GM21360 (cell line): ENCODE results near the gene JMY.

ENCODE experiments used
- ATAC-seq: cut with Tn5 transposase; IDR thresholded peaks from one replicate; pipeline ENCODE4 v1.9.1; 2021; ENCODE audit warnings: mild to moderate bottlenecking, moderate library complexity; ENCODE audit not compliant: unreplicated experiment

The JMY gene

DNA sequence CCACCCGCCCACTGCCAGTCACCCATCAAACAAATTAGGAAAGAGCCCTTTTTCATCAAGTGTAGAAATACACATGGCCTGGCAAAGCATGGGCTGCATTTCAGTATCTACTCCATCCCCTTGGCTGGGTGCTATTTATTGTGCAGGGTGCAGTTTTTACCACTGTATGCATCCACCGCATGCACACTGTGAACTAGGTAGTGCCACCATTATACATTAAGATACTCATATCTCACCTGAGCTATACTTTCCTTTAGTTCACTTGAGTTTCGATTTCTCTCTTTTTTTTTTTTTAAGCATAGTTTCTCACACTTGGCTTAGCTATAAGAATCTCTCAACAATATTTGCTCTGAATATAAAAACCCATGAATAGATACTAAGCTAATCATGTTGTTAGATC lies 49.4 kb downstream of the JMY start:
- ATAC-seq = no peak

DNA sequence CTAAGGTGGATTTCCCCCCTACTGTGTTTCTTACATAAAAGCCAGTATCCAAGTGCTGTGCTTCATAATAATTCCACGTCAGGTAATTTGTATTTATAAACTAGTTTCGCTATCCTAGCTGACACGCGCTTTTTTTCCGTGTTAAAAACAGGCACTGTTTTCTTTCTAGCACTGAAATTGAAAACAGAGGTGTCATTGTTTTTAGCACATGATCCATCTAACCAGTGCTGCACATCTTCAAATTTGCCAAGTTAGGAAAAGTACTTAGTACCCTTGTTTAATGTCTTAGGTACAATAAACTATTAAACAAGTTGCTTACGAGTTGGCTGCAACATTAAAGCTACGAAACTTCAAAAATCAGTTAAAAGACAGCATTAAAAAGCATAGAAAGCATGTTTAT lies 49.9 kb downstream of the JMY start:
- ATAC-seq = no peak

DNA sequence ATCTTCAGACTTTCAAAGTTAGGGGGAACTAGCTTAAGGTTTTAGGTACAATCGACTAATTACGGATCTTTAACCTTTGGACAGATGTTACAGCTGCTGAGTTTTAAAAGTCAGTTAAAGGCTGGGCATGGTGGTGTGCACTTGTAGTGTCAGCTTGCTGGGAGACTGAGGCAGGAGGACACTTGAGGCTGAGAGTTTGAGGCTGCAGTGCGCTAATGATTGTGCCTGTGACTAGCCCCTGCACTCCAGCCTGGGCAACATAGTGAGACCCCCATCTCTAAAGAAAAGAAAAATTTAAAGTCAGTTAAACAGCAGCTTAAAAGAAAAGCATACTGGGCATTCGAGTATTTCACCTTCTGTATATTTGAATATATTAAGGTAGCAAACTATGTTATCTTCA lies 51.4 kb downstream of the JMY start:
- no peak for ATAC-seq

DNA sequence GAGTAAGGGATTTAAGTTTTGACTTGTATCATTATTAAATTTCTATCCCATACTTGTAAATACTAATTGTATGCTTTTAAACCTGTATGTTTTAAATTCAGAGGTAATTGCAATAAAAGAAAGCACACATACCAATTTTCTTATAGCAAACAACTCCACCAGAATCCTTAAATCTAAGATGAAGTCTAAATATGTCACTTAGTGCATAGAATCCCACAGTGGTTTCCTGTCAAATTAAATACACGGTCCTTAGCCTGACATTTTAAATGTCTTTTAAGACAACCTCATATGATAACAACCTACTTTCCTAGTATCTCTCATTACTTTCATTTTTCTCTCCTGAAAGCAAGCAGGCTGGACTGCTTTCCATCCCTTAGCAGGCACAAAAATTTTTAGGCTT lies 52.0 kb downstream of the JMY start:
- ATAC-seq = no peak

DNA sequence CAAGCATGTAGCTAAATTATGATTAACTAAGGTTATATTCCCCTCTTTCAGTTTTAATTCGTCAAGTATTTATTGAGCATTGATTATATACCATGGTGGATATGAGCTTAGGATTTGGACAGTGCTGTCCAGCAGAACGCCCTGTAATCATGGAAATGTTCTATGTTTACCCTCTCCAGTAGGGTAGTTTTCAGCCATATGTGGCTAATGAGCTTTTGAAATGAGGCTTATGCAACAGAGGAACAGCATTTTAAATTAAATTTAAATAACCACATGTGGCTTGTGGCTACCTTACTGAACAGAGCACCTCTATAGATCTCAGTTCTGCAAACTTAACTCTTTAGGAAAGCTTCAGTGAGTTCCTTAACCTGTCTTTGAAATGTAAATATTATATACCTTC lies 59.1 kb downstream of the JMY start:
- ATAC-seq = no peak

DNA sequence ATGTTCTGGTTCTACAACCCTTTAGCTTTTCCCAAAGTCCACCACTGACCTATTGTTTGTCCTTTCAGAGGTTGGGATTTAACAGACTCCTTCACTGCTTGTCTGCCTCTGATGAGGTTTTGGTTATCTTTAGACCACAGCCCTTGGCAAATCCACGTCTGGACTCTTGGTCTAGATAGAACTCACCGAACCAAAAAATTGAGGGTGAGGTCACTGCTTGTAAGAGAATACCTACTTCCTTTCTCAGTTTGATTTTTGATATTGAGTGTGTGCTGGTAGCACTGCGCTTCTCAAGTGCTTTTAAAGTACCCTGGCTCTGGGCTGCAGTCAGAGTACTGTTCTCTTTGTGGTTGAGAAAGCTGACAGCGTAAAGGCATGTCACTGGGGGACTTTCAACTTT lies 61.7 kb downstream of the JMY start:
- no peak for ATAC-seq

DNA sequence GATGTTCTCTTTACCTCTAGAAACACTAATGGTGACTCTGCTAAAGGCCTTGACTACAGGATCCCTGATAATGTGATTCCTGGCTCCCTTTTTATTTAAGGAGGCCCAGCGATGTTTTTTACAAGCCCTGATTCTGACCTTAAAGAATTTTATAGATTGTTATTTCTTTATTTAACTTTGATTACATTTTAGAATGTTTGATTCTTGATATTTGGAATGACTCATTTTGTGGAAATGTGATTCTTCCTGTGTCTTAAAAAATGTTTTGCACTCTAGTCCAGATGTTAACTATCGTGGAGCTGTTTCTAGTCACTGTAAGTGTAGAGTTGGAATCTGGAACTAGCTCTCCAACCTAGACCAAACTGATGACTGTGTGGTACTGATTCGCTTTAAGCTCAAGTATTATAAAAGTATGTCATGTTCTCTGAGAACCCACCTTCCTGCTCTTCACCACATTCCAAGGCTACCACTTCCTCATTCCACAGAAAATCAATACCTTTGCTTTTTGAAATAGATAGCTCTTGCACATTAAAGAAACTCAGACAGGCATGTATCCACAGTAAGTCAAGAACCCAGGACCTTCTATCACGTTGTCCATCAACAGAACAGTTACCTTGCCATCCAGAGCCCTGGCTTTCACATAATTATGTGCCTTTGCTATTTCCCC lies 65.2 kb downstream of the JMY start:
- no peak for ATAC-seq

DNA sequence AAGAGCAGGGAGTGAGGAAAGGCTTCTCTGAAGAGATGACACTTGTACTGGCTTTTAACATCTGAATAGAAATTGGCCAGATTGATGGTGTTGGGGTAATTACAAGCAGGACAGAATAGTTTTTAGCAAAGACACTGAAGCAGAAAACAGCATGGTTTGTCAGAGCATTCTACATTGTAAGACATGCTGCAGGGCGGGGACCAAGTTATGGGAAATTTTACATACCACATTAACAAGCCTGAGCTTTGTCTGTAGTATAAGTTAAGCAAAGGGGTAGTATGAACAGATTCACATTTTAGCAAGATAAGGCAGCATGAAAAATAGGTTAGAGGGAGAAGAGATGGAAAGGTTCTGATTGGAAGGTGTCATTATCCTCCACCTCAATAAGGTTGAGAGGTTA lies 66.5 kb downstream of the JMY start:
- no peak for ATAC-seq

DNA sequence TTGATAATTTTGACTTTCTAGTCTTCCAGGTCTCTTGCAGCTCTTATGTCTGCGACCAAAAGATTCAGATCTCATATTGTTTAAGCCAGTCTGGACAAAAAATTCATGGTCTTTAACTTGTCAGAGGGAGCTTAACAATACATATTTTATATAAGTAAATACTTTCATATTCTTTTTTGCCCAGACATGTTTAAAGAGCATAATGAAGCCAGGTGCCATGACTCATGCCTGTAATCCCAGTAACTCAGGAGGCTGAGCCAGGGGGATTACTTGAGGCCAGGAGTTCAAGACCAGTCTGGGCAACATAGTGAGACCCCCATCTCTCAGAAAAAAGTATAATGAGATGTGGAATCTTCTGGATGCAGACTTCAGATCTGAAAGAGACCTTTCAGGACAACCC lies 69.8 kb downstream of the JMY start:
- ATAC-seq = no peak

DNA sequence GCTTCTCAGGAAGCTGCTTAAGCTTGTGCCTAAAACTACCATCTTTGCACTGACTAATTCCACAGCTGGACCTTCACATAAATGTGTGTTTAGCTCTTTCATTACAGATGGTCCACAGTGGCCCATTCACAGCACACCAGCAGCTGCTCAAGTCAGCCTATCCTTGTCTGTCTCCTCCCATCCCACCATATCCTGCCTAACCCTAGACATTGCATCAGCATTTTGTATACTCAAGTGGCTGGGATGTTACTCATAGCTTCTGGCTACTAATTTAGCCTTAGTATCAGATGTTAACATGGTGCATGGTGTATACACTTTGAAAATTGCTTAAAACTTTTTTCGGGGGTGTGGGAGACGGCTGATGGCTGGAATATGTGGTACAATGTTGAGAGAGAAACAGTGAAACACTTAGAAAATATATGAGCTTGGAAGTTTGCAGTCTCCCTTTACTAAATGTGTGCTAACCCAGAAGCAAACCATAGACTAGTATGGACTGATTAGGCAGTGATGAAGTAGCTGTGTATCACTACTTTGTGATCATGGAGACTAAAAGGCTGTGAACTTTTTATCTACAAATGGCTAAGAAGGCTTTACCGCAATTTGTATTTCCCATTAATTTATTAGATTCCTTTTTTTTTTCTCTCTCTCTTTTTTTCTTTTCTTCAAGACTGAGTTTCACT lies 83.1 kb downstream of the JMY start:
- ATAC-seq = no peak

DNA sequence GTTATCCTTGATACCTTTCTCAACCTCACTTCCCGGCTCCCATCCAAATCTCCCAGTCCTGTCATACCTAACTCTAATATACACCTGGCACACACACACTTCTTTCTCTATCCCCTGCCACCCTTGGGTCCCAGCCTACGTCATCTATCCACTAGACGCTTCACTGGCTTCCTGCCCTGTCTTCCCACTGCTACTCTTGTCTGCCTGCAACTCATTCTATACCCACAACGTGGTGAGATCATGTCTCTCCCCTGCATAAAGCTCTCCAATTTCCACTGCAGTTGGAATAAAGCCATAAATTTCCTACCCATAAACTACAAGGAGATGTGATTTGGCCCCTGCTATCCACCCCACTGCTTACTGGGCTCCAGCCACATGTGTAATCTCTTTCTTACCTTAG lies 93.5 kb downstream of the JMY start:
- no peak for ATAC-seq

DNA sequence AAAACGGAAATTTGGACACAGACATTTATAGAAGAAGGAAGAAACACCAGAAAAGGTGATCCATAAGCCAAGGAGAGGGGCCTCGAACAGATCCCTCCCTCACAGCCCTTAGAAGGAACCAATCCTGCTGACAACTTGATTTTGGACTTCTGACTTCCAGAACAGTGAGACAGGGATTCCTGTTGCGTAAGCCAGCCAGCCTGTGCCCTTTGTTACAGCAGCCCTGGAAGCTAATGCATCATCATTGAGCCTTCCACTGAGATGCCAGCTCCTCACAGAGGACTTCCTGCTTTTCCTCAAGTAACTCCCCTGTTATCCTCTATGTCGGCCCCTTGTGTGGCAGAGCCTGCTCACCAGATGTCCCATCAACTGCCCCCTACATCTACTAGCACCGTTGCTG lies 94.1 kb downstream of the JMY start:
- ATAC-seq = no peak

DNA sequence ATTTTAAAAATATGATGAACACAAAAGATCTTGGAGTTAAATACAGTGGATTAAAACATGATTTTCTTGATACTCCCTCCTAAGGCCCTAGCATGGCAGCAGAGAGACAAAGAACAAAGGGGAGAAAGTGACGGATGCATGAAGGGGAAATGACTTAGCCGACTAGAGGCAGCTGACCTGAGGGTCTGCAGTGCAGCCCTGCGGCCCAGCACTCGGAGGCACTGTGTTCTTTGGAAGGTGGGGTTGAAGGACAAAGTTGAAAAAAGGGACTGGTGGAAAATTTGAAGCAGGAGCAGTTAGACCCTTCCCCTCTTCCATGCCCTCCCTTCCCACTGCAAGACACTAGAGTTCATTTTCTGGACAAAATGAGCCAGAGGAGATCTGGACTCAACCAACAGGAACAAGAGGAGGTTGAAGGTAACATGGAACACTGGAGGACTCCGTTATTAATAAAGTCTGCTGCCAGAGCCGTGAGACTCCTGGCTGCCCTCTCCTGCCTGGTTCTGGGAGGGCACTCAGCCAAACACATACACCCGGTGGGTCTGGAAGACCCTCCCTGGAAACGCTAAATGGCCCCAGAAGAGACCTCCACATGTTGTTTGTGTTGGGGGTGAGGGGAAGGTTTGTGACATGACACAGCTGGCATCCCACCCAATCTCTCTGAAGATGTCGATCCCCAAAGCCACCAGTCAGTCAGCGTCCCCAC lies 98.1 kb downstream of the JMY start:
- ATAC-seq = no peak

DNA sequence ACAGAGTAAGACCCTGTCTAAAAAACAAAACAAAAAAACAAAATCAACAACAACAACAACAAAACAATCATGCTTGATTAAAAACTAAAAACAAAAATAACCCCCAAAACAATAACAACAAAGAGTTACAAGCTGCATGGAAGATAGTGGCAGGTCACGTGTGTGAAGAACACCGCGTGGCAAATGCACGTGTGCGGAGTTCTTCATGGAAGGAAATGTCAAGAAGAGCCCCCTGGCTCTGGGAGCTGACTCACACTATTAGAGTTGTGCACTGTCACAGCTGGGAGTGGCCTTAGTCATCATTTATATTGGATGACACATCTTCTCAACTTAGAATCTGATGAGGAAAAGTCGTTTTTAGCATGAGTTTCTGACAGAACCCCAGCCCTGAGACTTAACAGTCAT lies 110.5 kb downstream of the JMY start:
- no peak for ATAC-seq

DNA sequence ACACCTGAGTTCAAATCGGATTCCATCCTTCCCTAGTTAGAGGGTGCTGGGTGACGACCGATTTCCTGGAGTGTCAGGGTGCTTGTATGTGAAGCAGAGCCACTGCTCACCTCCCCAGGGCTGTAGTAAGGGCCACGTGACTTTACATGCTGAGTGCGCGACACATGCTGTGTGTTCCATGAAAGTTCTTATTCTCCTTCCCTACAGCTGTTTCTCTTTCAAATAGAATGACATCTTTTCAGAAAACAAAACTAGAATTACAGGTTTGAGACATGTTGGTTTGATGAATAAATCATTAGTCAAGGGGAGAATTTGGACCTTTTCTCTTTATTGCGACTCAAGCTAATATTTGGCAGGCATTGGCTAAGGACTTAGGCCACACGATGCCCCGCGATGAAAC lies 113.1 kb downstream of the JMY start:
- ATAC-seq = no peak

DNA sequence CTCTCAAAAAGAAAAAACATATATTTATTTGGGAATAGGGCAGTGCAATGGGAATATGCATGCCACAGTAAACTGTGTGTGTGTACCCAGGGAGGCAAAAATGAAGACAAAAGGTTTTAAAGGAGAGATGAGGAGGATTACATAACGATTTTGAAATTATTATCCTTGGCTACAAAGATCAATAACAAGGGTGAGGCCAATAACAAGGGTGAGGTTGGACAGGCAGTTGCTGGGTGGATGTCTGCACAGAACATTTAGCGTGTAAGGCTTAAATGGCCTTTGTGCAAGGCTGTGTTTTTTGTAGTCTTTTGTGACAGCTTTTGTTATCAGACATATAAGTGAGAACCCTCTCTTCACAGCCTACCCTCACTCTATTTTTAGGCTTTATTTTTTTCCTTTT lies 114.0 kb downstream of the JMY start:
- ATAC-seq = no peak

DNA sequence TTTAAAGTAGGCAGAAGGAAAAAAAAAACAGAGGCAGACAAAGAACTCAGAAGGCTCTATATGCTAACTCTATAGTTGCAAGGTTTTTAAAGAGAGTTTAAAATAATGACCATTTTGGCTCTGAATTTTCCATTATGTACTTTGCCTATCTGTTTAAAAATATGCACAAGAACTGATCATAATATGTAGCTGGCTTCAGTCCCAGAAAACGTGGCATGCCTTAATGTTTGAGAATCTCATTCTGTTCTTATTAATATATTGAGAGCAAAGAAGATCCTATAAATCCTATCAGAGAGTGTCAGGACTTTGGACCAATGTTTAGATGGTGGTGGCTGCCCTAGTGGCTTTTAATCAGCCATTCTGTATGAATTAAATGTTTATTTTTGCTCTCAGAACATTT lies 121.5 kb downstream of the JMY start:
- ATAC-seq = no peak
